ENCODE measurements around the gene STXBP4. TPM values are rescaled to one million over a fixed set of nuclear protein-coding genes. Genes with fewer than 3 reads are reported as not detected.

STXBP4 gene
- total and polyA plus RNA-seq, 2 donors from 2014 or later, result 4.5 to 20.2 TPM

GRCh38 chr17:55202896-55203295 lies 234.3 kb downstream of the STXBP4 start:
- H3K9me3 ChIP-seq (ENCODE audit: control insufficient read depth in 2 of 3, insufficient read depth in 1 of 3, low read length in 3 of 3), result no peaks in the 10 kb centered on the region
- no peaks in the 10 kb centered on the region for H3K27me3 ChIP-seq (ENCODE audit: control insufficient read depth, insufficient read depth, low read length)
- no peaks in the 10 kb centered on the region for H3K4me1 ChIP-seq (ENCODE audit: control insufficient read depth in 2 of 3, insufficient read depth in 2 of 3, low read depth in 1 of 3, low read length in 3 of 3)
- FAIRE-seq (no peak), DNase-seq (no peak)
- no peak overlapping the region for H3K9ac ChIP-seq (ENCODE audit: low read length in 3 of 3)
- TF ChIP-seq CTCF (IDR thresholded peaks at IDR 0.05; ENCODE audit: borderline replicate concordance, extremely low read depth, insufficient read depth), result no peak
- no peak overlapping the region for H3K27ac ChIP-seq (ENCODE audit: low read depth in 2 of 2, low read length in 2 of 2)
- intact Hi-C loops (cut with DNase I), result no loop called here
- no peaks in the 10 kb centered on the region for H3K36me3 ChIP-seq (ENCODE audit: control insufficient read depth in 2 of 3, insufficient read depth in 3 of 3, low read length in 3 of 3)
- no peak overlapping the region for H3K4me3 ChIP-seq (ENCODE audit: low read length in 3 of 3)

- intact Hi-C loops (cut with DNase I), result no loop called here
These were observed 239.7 kb downstream of the STXBP4 start for GRCh38 chr17:55208078-55208812.

GRCh38 chr17:55210292-55210691 lies 241.7 kb downstream of the STXBP4 start:
- no peaks in the 10 kb centered on the region for H3K9me3 ChIP-seq (ENCODE audit: control insufficient read depth in 2 of 3, insufficient read depth in 1 of 3, low read length in 3 of 3)
- no peak for TF ChIP-seq CTCF (IDR thresholded peaks at IDR 0.05; ENCODE audit: borderline replicate concordance, extremely low read depth, insufficient read depth)
- H3K27ac ChIP-seq (ENCODE audit: low read depth in 2 of 2, low read length in 2 of 2), result no peak overlapping the region
- DNase-seq (peak in 2 of 5 donors; percentile 31 to 61), FAIRE-seq (no peak)
- no peak overlapping the region for H3K9ac ChIP-seq (ENCODE audit: low read length in 3 of 3)
- H3K27me3 ChIP-seq (ENCODE audit: control insufficient read depth, insufficient read depth, low read length), result no peaks in the 10 kb centered on the region
- intact Hi-C loops (cut with DNase I), result no loop called here
- H3K36me3 ChIP-seq (ENCODE audit: control insufficient read depth in 2 of 3, insufficient read depth in 3 of 3, low read length in 3 of 3), result no peaks in the 10 kb centered on the region
- H3K4me1 ChIP-seq (ENCODE audit: control insufficient read depth in 2 of 3, insufficient read depth in 2 of 3, low read depth in 1 of 3, low read length in 3 of 3), result peaks cover 0 to 4% (median 0%) of the 10 kb centered on the region in 3 donors
- H3K4me3 ChIP-seq (ENCODE audit: low read length in 3 of 3), result no peak overlapping the region

More at GRCh38 chr17:55208078-55208812, 239.7 kb downstream of the STXBP4 start:
- Histone ChIP-seq H3K27ac (ENCODE audit: low read depth in 2 of 2, low read length in 2 of 2) (no peak overlapping the region), H3K9ac (ENCODE audit: low read length in 3 of 3) (no peak overlapping the region), H3K27me3 (ENCODE audit: control insufficient read depth, insufficient read depth, low read length) (no peaks in the 10 kb centered on the region), H3K4me3 (ENCODE audit: low read length in 3 of 3) (no peak overlapping the region), H3K4me1 (ENCODE audit: control insufficient read depth in 2 of 3, insufficient read depth in 2 of 3, low read depth in 1 of 3, low read length in 3 of 3) (no peaks in the 10 kb centered on the region), H3K36me3 (ENCODE audit: control insufficient read depth in 2 of 3, insufficient read depth in 3 of 3, low read length in 3 of 3) (no peaks in the 10 kb centered on the region), H3K9me3 (ENCODE audit: control insufficient read depth in 2 of 3, insufficient read depth in 1 of 3, low read length in 3 of 3) (no peaks in the 10 kb centered on the region)
- DNase-seq (no peak), FAIRE-seq (no peak)
- TF ChIP-seq CTCF (IDR thresholded peaks at IDR 0.05; ENCODE audit: borderline replicate concordance, extremely low read depth, insufficient read depth), result no peak

Data from kidney (tissue), 14 donors.